ENCODE data around the gene SLC12A9. TPM values are rescaled to one million over a fixed set of nuclear protein-coding genes. Genes with fewer than 3 reads are reported as not detected.

SLC12A9 gene
- total RNA-seq, 1 experiment from 2014 or later = 24.6 TPM

DNA sequence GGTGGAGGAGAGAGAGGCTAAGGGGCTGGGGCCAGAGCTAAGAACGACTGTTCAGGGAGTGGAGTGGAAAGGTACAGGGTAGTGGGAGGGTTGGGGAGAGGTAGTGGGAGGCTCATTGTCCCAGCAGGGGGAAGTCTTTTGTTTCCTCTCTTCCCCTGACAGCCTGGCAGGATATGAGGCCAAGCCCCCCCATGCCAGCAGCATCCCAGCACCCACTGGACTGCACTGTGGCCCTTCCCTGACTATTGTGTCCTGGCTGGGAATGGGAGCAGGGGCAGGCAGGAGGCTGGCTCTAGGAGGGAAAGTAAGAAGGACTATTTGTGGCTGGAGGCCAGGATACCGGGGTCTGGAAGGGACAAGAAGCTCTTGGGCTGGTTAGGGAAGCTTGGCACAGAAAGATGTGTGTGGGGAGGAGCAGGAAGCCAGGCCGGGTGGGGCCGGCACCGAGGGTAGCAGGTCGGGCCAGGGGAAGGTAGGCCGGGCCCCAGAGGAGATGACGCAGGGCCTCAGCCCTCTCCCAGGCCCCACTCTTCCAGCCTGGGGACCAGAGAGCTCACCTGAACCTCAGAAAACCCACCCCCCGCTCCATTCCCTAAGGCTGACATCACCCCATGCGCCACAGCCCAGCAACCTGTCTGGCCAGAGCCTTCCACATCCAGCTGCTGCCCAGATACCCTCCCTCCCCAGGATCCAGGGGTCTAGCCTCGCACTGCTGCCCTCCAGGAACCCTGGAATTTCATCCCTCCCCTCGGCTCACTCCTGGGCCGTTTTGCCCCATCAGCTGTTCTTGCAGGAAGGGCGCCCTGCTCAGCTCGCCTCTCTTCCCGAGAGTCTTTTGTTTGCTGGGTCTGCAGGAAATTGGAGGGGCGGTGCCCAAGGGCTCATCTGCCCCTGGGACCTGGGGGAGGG, 16.4 kb upstream of the SLC12A9 start:
- H3K4me1 ChIP-seq (ENCODE audit: control insufficient read depth in 1 of 2, insufficient read depth in 2 of 2, low read length in 2 of 2) = peaks cover 10 to 19% of the 10 kb centered on the region in 2 experiments
- peak overlapping the region; percentile 74 for H3K4me2 ChIP-seq (ENCODE audit: low read length)
- no peak overlapping the region for H3K4me3 ChIP-seq (replicated peaks in 1 of 2; ENCODE audit: low read depth in 1 of 2, low read length in 2 of 2)
- no peaks in the 10 kb centered on the region for H3K9me2 ChIP-seq (ENCODE audit: insufficient read depth)
- H3K36me3 ChIP-seq (ENCODE audit: control insufficient read depth in 1 of 2, insufficient read depth in 2 of 2, low read length in 2 of 2) = no peaks in the 10 kb centered on the region
- H3K79me2 ChIP-seq (ENCODE audit: insufficient read depth, low read length) = no peaks in the 10 kb centered on the region
- RAD21 ChIA-PET (ENCODE audit: low non-redundant PET in 1 of 2, low total read pairs in 2 of 2, uncharacterized antibody in 2 of 2, unreplicated experiment in 2 of 2) = no interaction called here
- BruUV-seq (replicated peaks) = no TSS peak
- ATAC-seq = no peak
- intact Hi-C loops (cut with micrococcal nuclease) = no loop called here
- no peaks in the 10 kb centered on the region for H3K9me3 ChIP-seq (ENCODE audit: control insufficient read depth in 1 of 2, insufficient read depth in 1 of 2, low read depth in 1 of 2, low read length in 2 of 2)
- POLR2A ChIA-PET = interaction anchor here (0.7 to 1.0 kb wide), 3 partner anchors 9 to 54 kb away, joined by 3 to 5 read pairs (median 3); partner anchors contain the start of genes EPHB4, SRRT and UFSP1
- DNase-seq (ENCODE audit: low read depth, low spot score) = no peak
- H3K9ac ChIP-seq (ENCODE audit: low read length) = peak overlapping the region; percentile 28; the same call in 1 of the 2 replicates
- H3K27me3 ChIP-seq (ENCODE audit: insufficient read depth, low read length) = no peaks in the 10 kb centered on the region
- no peak overlapping the region for H2AFZ ChIP-seq (ENCODE audit: low read depth, low read length, poor library complexity, severe bottlenecking)
- CTCF ChIA-PET = interaction anchor here (0.6 to 0.7 kb wide), 2 partner anchors 35 to 385 kb away, joined by 3 read pairs; no protein-coding TSS in a partner anchor
- H3K27ac ChIP-seq (ENCODE audit: low read depth, low read length) = peak overlapping the region; percentile 18; the same call in 1 of the 2 replicates
- H4K20me1 ChIP-seq (ENCODE audit: insufficient read depth) = no peaks in the 10 kb centered on the region
- TF ChIP-seq CEBPB (IDR thresholded peaks at IDR 0.05; ENCODE audit: low read depth) (no peak), ZNF274 (IDR thresholded peaks at IDR 0.05; ENCODE audit: low read depth, low read length) (no peak), TCF7L2 (IDR thresholded peaks at IDR 0.05; ENCODE audit: borderline replicate concordance, extremely low read depth, insufficient read depth, insufficient read length) (no peak), YY1 (IDR thresholded peaks at IDR 0.05; ENCODE audit: extremely low read depth, insufficient replicate concordance, low read depth, low read length) (no peak), POLR2AphosphoS5 (IDR thresholded peaks at IDR 0.05; ENCODE audit: low read depth, low read length) (no peak), JUND (IDR thresholded peaks at IDR 0.05) (no peak), FOSL1 (IDR thresholded peaks at IDR 0.05; ENCODE audit: low read depth) (no peak), POLR2A (IDR thresholded peaks at IDR 0.05; ENCODE audit: borderline replicate concordance, extremely low read depth, insufficient read depth, insufficient read length) (no peak), CBX3 (IDR thresholded peaks at IDR 0.05; ENCODE audit: low read depth) (no peak), RAD21 (IDR thresholded peaks at IDR 0.05; ENCODE audit: low read depth) (no peak), EZH2phosphoT487 (IDR thresholded peaks at IDR 0.05; ENCODE audit: borderline replicate concordance) (no peak), SRF (IDR thresholded peaks at IDR 0.05; ENCODE audit: low read depth) (no peak), EGR1 (IDR thresholded peaks at IDR 0.05; ENCODE audit: low read depth) (no peak), SP1 (IDR thresholded peaks at IDR 0.05; ENCODE audit: low read depth) (no peak), SIN3A (IDR thresholded peaks at IDR 0.05; ENCODE audit: low read depth) (no peak), EZH2 (IDR thresholded peaks at IDR 0.05) (no peak)
- TF ChIP-seq, protein P1, sequence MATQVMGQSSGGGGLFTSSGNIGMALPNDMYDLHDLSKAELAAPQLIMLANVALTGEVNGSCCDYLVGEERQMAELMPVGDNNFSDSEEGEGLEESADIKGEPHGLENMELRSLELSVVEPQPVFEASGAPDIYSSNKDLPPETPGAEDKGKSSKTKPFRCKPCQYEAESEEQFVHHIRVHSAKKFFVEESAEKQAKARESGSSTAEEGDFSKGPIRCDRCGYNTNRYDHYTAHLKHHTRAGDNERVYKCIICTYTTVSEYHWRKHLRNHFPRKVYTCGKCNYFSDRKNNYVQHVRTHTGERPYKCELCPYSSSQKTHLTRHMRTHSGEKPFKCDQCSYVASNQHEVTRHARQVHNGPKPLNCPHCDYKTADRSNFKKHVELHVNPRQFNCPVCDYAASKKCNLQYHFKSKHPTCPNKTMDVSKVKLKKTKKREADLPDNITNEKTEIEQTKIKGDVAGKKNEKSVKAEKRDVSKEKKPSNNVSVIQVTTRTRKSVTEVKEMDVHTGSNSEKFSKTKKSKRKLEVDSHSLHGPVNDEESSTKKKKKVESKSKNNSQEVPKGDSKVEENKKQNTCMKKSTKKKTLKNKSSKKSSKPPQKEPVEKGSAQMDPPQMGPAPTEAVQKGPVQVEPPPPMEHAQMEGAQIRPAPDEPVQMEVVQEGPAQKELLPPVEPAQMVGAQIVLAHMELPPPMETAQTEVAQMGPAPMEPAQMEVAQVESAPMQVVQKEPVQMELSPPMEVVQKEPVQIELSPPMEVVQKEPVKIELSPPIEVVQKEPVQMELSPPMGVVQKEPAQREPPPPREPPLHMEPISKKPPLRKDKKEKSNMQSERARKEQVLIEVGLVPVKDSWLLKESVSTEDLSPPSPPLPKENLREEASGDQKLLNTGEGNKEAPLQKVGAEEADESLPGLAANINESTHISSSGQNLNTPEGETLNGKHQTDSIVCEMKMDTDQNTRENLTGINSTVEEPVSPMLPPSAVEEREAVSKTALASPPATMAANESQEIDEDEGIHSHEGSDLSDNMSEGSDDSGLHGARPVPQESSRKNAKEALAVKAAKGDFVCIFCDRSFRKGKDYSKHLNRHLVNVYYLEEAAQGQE (IDR thresholded peaks at IDR 0.05; ENCODE audit: low read depth) = no peak
- TF ChIP-seq, protein P2, sequence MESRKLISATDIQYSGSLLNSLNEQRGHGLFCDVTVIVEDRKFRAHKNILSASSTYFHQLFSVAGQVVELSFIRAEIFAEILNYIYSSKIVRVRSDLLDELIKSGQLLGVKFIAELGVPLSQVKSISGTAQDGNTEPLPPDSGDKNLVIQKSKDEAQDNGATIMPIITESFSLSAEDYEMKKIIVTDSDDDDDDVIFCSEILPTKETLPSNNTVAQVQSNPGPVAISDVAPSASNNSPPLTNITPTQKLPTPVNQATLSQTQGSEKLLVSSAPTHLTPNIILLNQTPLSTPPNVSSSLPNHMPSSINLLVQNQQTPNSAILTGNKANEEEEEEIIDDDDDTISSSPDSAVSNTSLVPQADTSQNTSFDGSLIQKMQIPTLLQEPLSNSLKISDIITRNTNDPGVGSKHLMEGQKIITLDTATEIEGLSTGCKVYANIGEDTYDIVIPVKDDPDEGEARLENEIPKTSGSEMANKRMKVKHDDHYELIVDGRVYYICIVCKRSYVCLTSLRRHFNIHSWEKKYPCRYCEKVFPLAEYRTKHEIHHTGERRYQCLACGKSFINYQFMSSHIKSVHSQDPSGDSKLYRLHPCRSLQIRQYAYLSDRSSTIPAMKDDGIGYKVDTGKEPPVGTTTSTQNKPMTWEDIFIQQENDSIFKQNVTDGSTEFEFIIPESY (IDR thresholded peaks at IDR 0.05; ENCODE audit: extremely low read depth, insufficient replicate concordance, low read length) = no peak
- TF ChIP-seq, protein P3, sequence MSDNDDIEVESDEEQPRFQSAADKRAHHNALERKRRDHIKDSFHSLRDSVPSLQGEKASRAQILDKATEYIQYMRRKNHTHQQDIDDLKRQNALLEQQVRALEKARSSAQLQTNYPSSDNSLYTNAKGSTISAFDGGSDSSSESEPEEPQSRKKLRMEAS (IDR thresholded peaks at IDR 0.05) = no peak
- TF ChIP-seq, protein P4, sequence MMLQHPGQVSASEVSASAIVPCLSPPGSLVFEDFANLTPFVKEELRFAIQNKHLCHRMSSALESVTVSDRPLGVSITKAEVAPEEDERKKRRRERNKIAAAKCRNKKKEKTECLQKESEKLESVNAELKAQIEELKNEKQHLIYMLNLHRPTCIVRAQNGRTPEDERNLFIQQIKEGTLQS (IDR thresholded peaks at IDR 0.05) = no peak
